Measurements from ENCODE around the gene CDC6.
A peak's percentile ranks its signal among the peaks of the same experiment; 100 is the strongest.

Gene CDC6

GRCh38 chr17:40266882-40267281, 20.8 kb upstream of the CDC6 start:
- Histone ChIP-seq H3K9ac (ENCODE audit: low read depth, low read length) (no peak overlapping the region), H3K36me3 (ENCODE audit: insufficient read depth, low read length) (peaks cover 3% of the 10 kb centered on the region; the same call in 1 of the 2 replicates)

GRCh38 chr17:40268141-40268712, 19.5 kb upstream of the CDC6 start:
- H3K4me1 ChIP-seq (ENCODE audit: insufficient read depth, low read length) = no peaks in the 10 kb centered on the region
- H3K9me3 ChIP-seq (ENCODE audit: control insufficient read depth, insufficient read depth, low read length) = no peaks in the 10 kb centered on the region
- peaks cover 3% of the 10 kb centered on the region; the same call in 1 of the 2 replicates for H3K36me3 ChIP-seq (ENCODE audit: insufficient read depth, low read length)
- H3K9ac ChIP-seq (ENCODE audit: low read depth, low read length) = no peak overlapping the region

More at GRCh38 chr17:40266882-40267281, 20.8 kb upstream of the CDC6 start:
- H3K9me3 ChIP-seq (ENCODE audit: control insufficient read depth, insufficient read depth, low read length) = no peaks in the 10 kb centered on the region
- H3K4me1 ChIP-seq (ENCODE audit: insufficient read depth, low read length) = no peaks in the 10 kb centered on the region

- Histone ChIP-seq H3K9me3 (ENCODE audit: control insufficient read depth, insufficient read depth, low read length) (no peaks in the 10 kb centered on the region), H3K4me1 (ENCODE audit: insufficient read depth, low read length) (peaks cover 15% of the 10 kb centered on the region), H3K36me3 (ENCODE audit: insufficient read depth, low read length) (peaks cover 11% of the 10 kb centered on the region), H3K9ac (ENCODE audit: low read depth, low read length) (no peak overlapping the region)
These were observed 9.3 kb upstream of the CDC6 start for GRCh38 chr17:40278414-40278813.

GRCh38 chr17:40279402-40279801, 8.3 kb upstream of the CDC6 start:
- H3K4me1 ChIP-seq (ENCODE audit: insufficient read depth, low read length) = peaks cover 15% of the 10 kb centered on the region
- no peaks in the 10 kb centered on the region for H3K9me3 ChIP-seq (ENCODE audit: control insufficient read depth, insufficient read depth, low read length)
- H3K9ac ChIP-seq (ENCODE audit: low read depth, low read length) = no peak overlapping the region
- H3K36me3 ChIP-seq (ENCODE audit: insufficient read depth, low read length) = peaks cover 7% of the 10 kb centered on the region; the same call in 1 of the 2 replicates

- no peaks in the 10 kb centered on the region for H3K9me3 ChIP-seq (ENCODE audit: control insufficient read depth, insufficient read depth, low read length)
- H3K4me1 ChIP-seq (ENCODE audit: insufficient read depth, low read length) = peaks cover 15% of the 10 kb centered on the region
- no peak overlapping the region for H3K9ac ChIP-seq (ENCODE audit: low read depth, low read length)
- peaks cover 7% of the 10 kb centered on the region; the same call in 1 of the 2 replicates for H3K36me3 ChIP-seq (ENCODE audit: insufficient read depth, low read length)
These were observed 6.0 kb upstream of the CDC6 start for GRCh38 chr17:40281663-40282062.

- H3K9me3 ChIP-seq (ENCODE audit: control insufficient read depth, insufficient read depth, low read length) = no peaks in the 10 kb centered on the region
- H3K36me3 ChIP-seq (ENCODE audit: insufficient read depth, low read length) = peaks cover 6% of the 10 kb centered on the region; the same call in 1 of the 2 replicates
- no peak overlapping the region for H3K9ac ChIP-seq (ENCODE audit: low read depth, low read length)
- H3K4me1 ChIP-seq (ENCODE audit: insufficient read depth, low read length) = peaks cover 15% of the 10 kb centered on the region
These were observed 4.0 kb upstream of the CDC6 start for GRCh38 chr17:40283662-40284061.

GRCh38 chr17:40284085-40284713, 3.5 kb upstream of the CDC6 start:
- H3K4me1 ChIP-seq (ENCODE audit: insufficient read depth, low read length) = peaks cover 15% of the 10 kb centered on the region

GRCh38 chr17:40286473-40286872, 1.2 kb upstream of the CDC6 start:
- Histone ChIP-seq H3K4me1 (ENCODE audit: insufficient read depth, low read length) (peaks cover 10% of the 10 kb centered on the region), H3K36me3 (ENCODE audit: insufficient read depth, low read length) (peaks cover 7% of the 10 kb centered on the region), H3K9me3 (ENCODE audit: control insufficient read depth, insufficient read depth, low read length) (no peaks in the 10 kb centered on the region), H3K9ac (ENCODE audit: low read depth, low read length) (no peak overlapping the region)

More at GRCh38 chr17:40284085-40284713, 3.5 kb upstream of the CDC6 start:
- Histone ChIP-seq H3K9me3 (ENCODE audit: control insufficient read depth, insufficient read depth, low read length) (no peaks in the 10 kb centered on the region), H3K9ac (ENCODE audit: low read depth, low read length) (no peak overlapping the region), H3K36me3 (ENCODE audit: insufficient read depth, low read length) (peaks cover 2% of the 10 kb centered on the region; the same call in 1 of the 2 replicates)

- no peaks in the 10 kb centered on the region for H3K9me3 ChIP-seq (ENCODE audit: control insufficient read depth, insufficient read depth, low read length)
- peaks cover 7% of the 10 kb centered on the region for H3K36me3 ChIP-seq (ENCODE audit: insufficient read depth, low read length)
- peak overlapping the region; percentile 11; the same call in 1 of the 2 replicates for H3K9ac ChIP-seq (ENCODE audit: low read depth, low read length)
- H3K4me1 ChIP-seq (ENCODE audit: insufficient read depth, low read length) = peaks cover 3% of the 10 kb centered on the region
These were observed 553 bp upstream of the CDC6 start for GRCh38 chr17:40287159-40287493.

- H3K4me1 ChIP-seq (ENCODE audit: insufficient read depth, low read length) = peaks cover 6% of the 10 kb centered on the region; the same call in 1 of the 2 replicates
- no peak overlapping the region for H3K9ac ChIP-seq (ENCODE audit: low read depth, low read length)
- H3K36me3 ChIP-seq (ENCODE audit: insufficient read depth, low read length) = peaks cover 22% of the 10 kb centered on the region
- H3K9me3 ChIP-seq (ENCODE audit: control insufficient read depth, insufficient read depth, low read length) = no peaks in the 10 kb centered on the region
These were observed 3.1 kb downstream of the CDC6 start for GRCh38 chr17:40290629-40291280.

GRCh38 chr17:40291281-40291664, 3.6 kb downstream of the CDC6 start:
- Histone ChIP-seq H3K4me1 (ENCODE audit: insufficient read depth, low read length) (peaks cover 6% of the 10 kb centered on the region; the same call in 1 of the 2 replicates), H3K9ac (ENCODE audit: low read depth, low read length) (no peak overlapping the region), H3K36me3 (ENCODE audit: insufficient read depth, low read length) (peaks cover 22% of the 10 kb centered on the region), H3K9me3 (ENCODE audit: control insufficient read depth, insufficient read depth, low read length) (no peaks in the 10 kb centered on the region)

- no peak overlapping the region for H3K9ac ChIP-seq (ENCODE audit: low read depth, low read length)
- H3K9me3 ChIP-seq (ENCODE audit: control insufficient read depth, insufficient read depth, low read length) = no peaks in the 10 kb centered on the region
- H3K4me1 ChIP-seq (ENCODE audit: insufficient read depth, low read length) = peaks cover 6% of the 10 kb centered on the region; the same call in 1 of the 2 replicates
- H3K36me3 ChIP-seq (ENCODE audit: insufficient read depth, low read length) = peaks cover 29% of the 10 kb centered on the region
These were observed 5.7 kb downstream of the CDC6 start for GRCh38 chr17:40293363-40293762.

GRCh38 chr17:40295488-40296436, 8.1 kb downstream of the CDC6 start:
- Histone ChIP-seq H3K9ac (ENCODE audit: low read depth, low read length) (no peak overlapping the region), H3K9me3 (ENCODE audit: control insufficient read depth, insufficient read depth, low read length) (no peaks in the 10 kb centered on the region), H3K4me1 (ENCODE audit: insufficient read depth, low read length) (peaks cover 6% of the 10 kb centered on the region; the same call in 1 of the 2 replicates), H3K36me3 (ENCODE audit: insufficient read depth, low read length) (peaks cover 31% of the 10 kb centered on the region)

- H3K9me3 ChIP-seq (ENCODE audit: control insufficient read depth, insufficient read depth, low read length) = no peaks in the 10 kb centered on the region
- H3K4me1 ChIP-seq (ENCODE audit: insufficient read depth, low read length) = peaks cover 6% of the 10 kb centered on the region; the same call in 1 of the 2 replicates
- peaks cover 25% of the 10 kb centered on the region for H3K36me3 ChIP-seq (ENCODE audit: insufficient read depth, low read length)
- no peak overlapping the region for H3K9ac ChIP-seq (ENCODE audit: low read depth, low read length)
These were observed 9.8 kb downstream of the CDC6 start for GRCh38 chr17:40297511-40297910.

All from ES-I3 (cell line).